A673 (cell line): ENCODE measurements around the gene CLEC4D. TPM values are rescaled to one million over a fixed set of nuclear protein-coding genes. Genes with fewer than 3 reads are reported as not detected.

Source experiments
- BruUV-seq: library from RNA; stranded (reverse); fragments of 400-500 nt; replicated peaks from 2 replicates; lab custom pipeline; 2021; lab: Mats Ljungman, UMichigan
- CTCF ChIA-PET: fragments of 300-600 bp; sonication (Branson Sonifier 250); formaldehyde crosslinking; loops from one replicate; lab custom pipeline; 2022; ENCODE audit warnings: antibody characterized with exemption; lab: Charles Lee
- POLR2A ChIA-PET: fragments of 300-600 bp; sonication (Branson Sonifier 250); formaldehyde crosslinking; loops from one replicate; lab custom pipeline; 2022; ENCODE audit warnings: antibody characterized with exemption; ENCODE audit not compliant: low non-redundant PET; lab: Charles Lee
- DNase-seq: peaks from one replicate; pipeline ENCODE4 v3.0.0-alpha.2; 2015; ENCODE audit warnings: low spot score
- H3K27ac ChIP-seq: fragments of 200-600 bp; sonication (generic); 2 replicates; pipeline ENCODE4 v1.5.1; 2016; ENCODE audit warnings: mixed run types, low read depth, mild to moderate bottlenecking, mixed read lengths, antibody characterized with exemption, low read length; ENCODE audit not compliant: poor library complexity, severe bottlenecking
- H3K27me3 ChIP-seq: fragments of 200-600 bp; sonication (generic); replicated peaks from 2 replicates; pipeline ENCODE4 v1.6.1; 2017; ENCODE audit warnings: mixed run types, low read depth, mild to moderate bottlenecking, mixed read lengths, antibody characterized with exemption, low read length; ENCODE audit not compliant: insufficient read depth, poor library complexity
- H3K36me3 ChIP-seq: fragments of 200-600 bp; sonication (generic); 2 replicates; pipeline ENCODE4 v1.6.1; 2016; ENCODE audit warnings: mixed run types, mild to moderate bottlenecking, mixed read lengths, antibody characterized with exemption, low read length; ENCODE audit not compliant: insufficient read depth, poor library complexity, severe bottlenecking
- H3K4me1 ChIP-seq: fragments of 200-600 bp; sonication (generic); 2 replicates; pipeline ENCODE4 v1.6.1; 2017; ENCODE audit warnings: mixed run types, mild to moderate bottlenecking, mixed read lengths, antibody characterized with exemption, low read length; ENCODE audit not compliant: insufficient read depth, poor library complexity, severe bottlenecking
- H3K4me3 ChIP-seq: fragments of 200-600 bp; sonication (generic); 2 replicates; pipeline ENCODE4 v1.5.1; 2016; ENCODE audit warnings: low read depth, mixed run types, mild to moderate bottlenecking, mixed read lengths, low read length; ENCODE audit not compliant: poor library complexity, severe bottlenecking
- H3K9me3 ChIP-seq: fragments of 200-600 bp; sonication (generic); 2 replicates; pipeline ENCODE4 v1.6.1; 2016; ENCODE audit warnings: mixed run types, low read depth, mild to moderate bottlenecking, mixed read lengths, antibody characterized with exemption, low read length; ENCODE audit not compliant: poor library complexity, severe bottlenecking
- CTCF ChIP-seq: fragments of 300-800, 200-600 bp; sonication (generic); conservative IDR thresholded peaks from 2 replicates; pipeline ENCODE4 v1.5.1; 2017; ENCODE audit warnings: low read depth, mild to moderate bottlenecking, antibody characterized with exemption, low read length, moderate library complexity, mixed read lengths
- EZH2 ChIP-seq: fragments of 200-600 bp; sonication (generic); IDR thresholded peaks from 2 replicates; pipeline ENCODE4 v1.6.1; 2017; ENCODE audit warnings: borderline replicate concordance, low read depth, mild to moderate bottlenecking, mixed read lengths, antibody characterized with exemption, low read length; ENCODE audit not compliant: poor library complexity, severe bottlenecking
- intact Hi-C: fragments of 100-400 bp; cut with micrococcal nuclease; formaldehyde crosslinking; loops from one replicate; pipeline ENCODE4 v1.10.0; 2022; ENCODE audit not compliant: unreplicated experiment
- total RNA-seq: library from RNA; stranded (reverse); gene quantifications from 2 replicates; pipeline ENCODE4 v1.2.3, GENCODE V29; 2021

Gene CLEC4D
- total RNA-seq, 1 experiment from 2014 or later: not detected

GRCh38 chr12:8544295-8544694 lies 31.0 kb downstream of the CLEC4D start:
- BruUV-seq: no TSS peak
- no peak overlapping the region for H3K27ac ChIP-seq
- TF ChIP-seq CTCF (peak; percentile 92), EZH2 (no peak)
- intact Hi-C loops: loop anchor here (2.0 to 5.0 kb wide), 2 partner anchors 65 to 503 kb away; no protein-coding TSS in a partner anchor
- no peaks in the 10 kb centered on the region for H3K4me1 ChIP-seq
- no peaks in the 10 kb centered on the region for H3K36me3 ChIP-seq
- H3K4me3 ChIP-seq: no peak overlapping the region
- DNase-seq: peak; percentile 69
- H3K9me3 ChIP-seq: no peaks in the 10 kb centered on the region
- peaks cover 26% of the 10 kb centered on the region for H3K27me3 ChIP-seq
- POLR2A ChIA-PET: no interaction called here
- CTCF ChIA-PET: interaction anchor here (0.5 to 1.5 kb wide), 13 partner anchors 9 to 696 kb away, joined by 3 to 20 read pairs (median 4); partner anchors contain the start of gene AICDA

DNA sequence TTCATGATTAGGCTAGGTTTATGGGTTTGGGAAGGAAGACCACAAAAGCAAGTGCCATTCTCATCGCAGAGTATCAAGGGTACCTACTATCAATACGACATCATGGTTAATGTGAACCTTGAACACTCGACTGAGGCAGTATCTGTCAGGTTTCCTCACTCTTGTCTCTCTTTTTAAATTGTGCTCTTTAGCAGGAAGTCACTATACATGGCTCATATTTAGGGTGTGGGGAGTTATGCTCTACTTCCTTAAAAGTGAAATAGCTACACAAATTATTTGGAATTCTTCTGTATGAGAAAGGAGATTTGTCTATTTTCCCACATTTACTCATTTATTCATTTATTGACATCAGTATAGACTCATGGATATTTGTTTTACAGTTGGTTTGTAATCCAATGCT lies 33.3 kb downstream of the CLEC4D start:
- H3K9me3 ChIP-seq: no peaks in the 10 kb centered on the region
- intact Hi-C loops: no loop called here
- peaks cover 15% of the 10 kb centered on the region for H3K27me3 ChIP-seq
- H3K4me1 ChIP-seq: no peaks in the 10 kb centered on the region
- H3K4me3 ChIP-seq: no peak overlapping the region
- BruUV-seq: no TSS peak
- no peak overlapping the region for H3K27ac ChIP-seq
- no peaks in the 10 kb centered on the region for H3K36me3 ChIP-seq
- DNase-seq: no peak
- TF ChIP-seq EZH2: no peak
- TF ChIP-seq CTCF: no peak
- ChIA-PET CTCF (no interaction called here), POLR2A (no interaction called here)

DNA sequence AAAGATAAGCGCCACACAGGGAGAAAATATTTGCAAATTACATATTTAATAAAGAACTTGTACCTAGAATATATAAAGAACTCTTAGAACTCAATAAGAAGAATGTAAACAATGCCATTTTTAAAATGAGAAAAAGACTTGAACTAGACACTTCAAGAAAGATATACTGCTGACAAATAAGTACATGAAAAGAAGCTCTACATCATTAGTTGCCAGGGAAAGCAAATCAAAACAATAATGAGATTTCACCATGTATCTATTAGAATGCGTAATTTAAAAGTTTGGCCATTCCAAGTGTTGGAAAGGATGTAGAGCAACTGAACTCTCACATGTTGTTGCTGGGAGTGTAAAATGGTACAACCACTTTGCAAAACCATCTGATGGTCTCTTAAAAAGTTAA lies 34.3 kb downstream of the CLEC4D start:
- CTCF ChIA-PET: no interaction called here
- DNase-seq: no peak
- Histone ChIP-seq H3K27me3 (peaks cover 15% of the 10 kb centered on the region), H3K4me3 (no peak overlapping the region), H3K4me1 (no peaks in the 10 kb centered on the region), H3K36me3 (no peaks in the 10 kb centered on the region), H3K9me3 (no peaks in the 10 kb centered on the region), H3K27ac (no peak overlapping the region)
- POLR2A ChIA-PET: no interaction called here
- intact Hi-C loops: no loop called here
- TF ChIP-seq EZH2: no peak
- TF ChIP-seq CTCF: no peak
- BruUV-seq: no TSS peak
